ENCODE data around the gene MED13.
"Not testable (repeated sequence)": the region's sequence is repeated elsewhere in the genome, so short reads cannot be mapped to it uniquely, and the experiment has no call there.

The MED13 gene

GRCh38 chr17:62043140-62043539, 21.9 kb downstream of the MED13 start:
- Mint-ChIP-seq H3K9me3 (no peaks in the 10 kb centered on the region), H3K27ac (ENCODE audit: low read depth) (peak overlapping the region; percentile 86), H3K36me3 (ENCODE audit: insufficient read depth) (peaks cover 42% of the 10 kb centered on the region), H3K4me3 (no peak overlapping the region), H3K4me1 (peaks cover 60% of the 10 kb centered on the region), H3K27me3 (no peaks in the 10 kb centered on the region)
- ATAC-seq (replicated peaks; ENCODE audit: extremely low read depth, poor library complexity, severe bottlenecking) (no peak), DNase-seq (ENCODE audit: low spot score in 2 of 2) (no peak)

- Mint-ChIP-seq H3K4me1 (peaks cover 46% of the 10 kb centered on the region), H3K9me3 (no peaks in the 10 kb centered on the region), H3K36me3 (ENCODE audit: insufficient read depth) (peaks cover 43% of the 10 kb centered on the region), H3K4me3 (no peak overlapping the region), H3K27me3 (no peaks in the 10 kb centered on the region), H3K27ac (ENCODE audit: low read depth) (no peak overlapping the region)
- DNase-seq (ENCODE audit: low spot score in 2 of 2) (no peak), ATAC-seq (replicated peaks; ENCODE audit: extremely low read depth, poor library complexity, severe bottlenecking) (no peak)
These were observed 26.8 kb downstream of the MED13 start for GRCh38 chr17:62038248-62038647.

- Mint-ChIP-seq H3K4me3 (no peak overlapping the region), H3K27me3 (no peaks in the 10 kb centered on the region), H3K4me1 (peaks cover 10% of the 10 kb centered on the region), H3K27ac (ENCODE audit: low read depth) (no peak overlapping the region), H3K9me3 (no peaks in the 10 kb centered on the region), H3K36me3 (ENCODE audit: insufficient read depth) (peaks cover 57% of the 10 kb centered on the region)
- ATAC-seq (replicated peaks; ENCODE audit: extremely low read depth, poor library complexity, severe bottlenecking) = no peak
- DNase-seq (ENCODE audit: low spot score in 2 of 2) = no peak
These were observed 31.8 kb downstream of the MED13 start for GRCh38 chr17:62033317-62033716.

GRCh38 chr17:62032480-62032879, 32.6 kb downstream of the MED13 start:
- H3K27ac Mint-ChIP-seq (ENCODE audit: low read depth) = no peak overlapping the region
- H3K9me3 Mint-ChIP-seq = no peaks in the 10 kb centered on the region
- H3K36me3 Mint-ChIP-seq (ENCODE audit: insufficient read depth) = peaks cover 64% of the 10 kb centered on the region
- no peak overlapping the region for H3K4me3 Mint-ChIP-seq
- ATAC-seq (replicated peaks; ENCODE audit: extremely low read depth, poor library complexity, severe bottlenecking) (no peak), DNase-seq (ENCODE audit: low spot score in 2 of 2) (no peak)
- no peaks in the 10 kb centered on the region for H3K27me3 Mint-ChIP-seq
- peaks cover 17% of the 10 kb centered on the region for H3K4me1 Mint-ChIP-seq

GRCh38 chr17:62030264-62030663, 34.8 kb downstream of the MED13 start:
- Mint-ChIP-seq H3K9me3 (no peaks in the 10 kb centered on the region), H3K4me3 (no peak overlapping the region), H3K4me1 (peaks cover 35% of the 10 kb centered on the region), H3K36me3 (ENCODE audit: insufficient read depth) (peaks cover 81% of the 10 kb centered on the region), H3K27me3 (no peaks in the 10 kb centered on the region), H3K27ac (ENCODE audit: low read depth) (peak overlapping the region; percentile 44)
- DNase-seq (ENCODE audit: low spot score in 2 of 2) = no peak
- no peak for ATAC-seq (replicated peaks; ENCODE audit: extremely low read depth, poor library complexity, severe bottlenecking)

- Mint-ChIP-seq H3K4me1 (peaks cover 38% of the 10 kb centered on the region), H3K36me3 (ENCODE audit: insufficient read depth) (peaks cover 70% of the 10 kb centered on the region), H3K4me3 (no peak overlapping the region), H3K9me3 (no peaks in the 10 kb centered on the region), H3K27ac (ENCODE audit: low read depth) (no peak overlapping the region), H3K27me3 (no peaks in the 10 kb centered on the region)
- no peak for DNase-seq (ENCODE audit: low spot score in 2 of 2)
- no peak for ATAC-seq (replicated peaks; ENCODE audit: extremely low read depth, poor library complexity, severe bottlenecking)
These were observed 40.2 kb downstream of the MED13 start for GRCh38 chr17:62024866-62025265.

- no peaks in the 10 kb centered on the region for H3K27me3 Mint-ChIP-seq
- peaks cover 11% of the 10 kb centered on the region for H3K4me1 Mint-ChIP-seq
- H3K27ac Mint-ChIP-seq (ENCODE audit: low read depth) = no peak overlapping the region
- H3K36me3 Mint-ChIP-seq (ENCODE audit: insufficient read depth) = peaks cover 29% of the 10 kb centered on the region
- no peak overlapping the region for H3K4me3 Mint-ChIP-seq
- DNase-seq (ENCODE audit: low spot score in 2 of 2) (no peak), ATAC-seq (replicated peaks; ENCODE audit: extremely low read depth, poor library complexity, severe bottlenecking) (no peak)
- H3K9me3 Mint-ChIP-seq = no peaks in the 10 kb centered on the region
These were observed 47.2 kb downstream of the MED13 start for GRCh38 chr17:62017912-62018311.

- Mint-ChIP-seq H3K36me3 (ENCODE audit: insufficient read depth) (peaks cover 30% of the 10 kb centered on the region), H3K4me3 (no peak overlapping the region), H3K27me3 (no peaks in the 10 kb centered on the region), H3K4me1 (peaks cover 6% of the 10 kb centered on the region), H3K27ac (ENCODE audit: low read depth) (no peak overlapping the region), H3K9me3 (no peaks in the 10 kb centered on the region)
- ATAC-seq (replicated peaks; ENCODE audit: extremely low read depth, poor library complexity, severe bottlenecking) (no peak), DNase-seq (ENCODE audit: low spot score in 2 of 2) (no peak)
These were observed 47.6 kb downstream of the MED13 start for GRCh38 chr17:62017496-62017895.

- H3K36me3 Mint-ChIP-seq (ENCODE audit: insufficient read depth) = peaks cover 43% of the 10 kb centered on the region
- H3K4me3 Mint-ChIP-seq = no peak overlapping the region
- ATAC-seq (replicated peaks; ENCODE audit: extremely low read depth, poor library complexity, severe bottlenecking) = no peak
- no peak overlapping the region for H3K27ac Mint-ChIP-seq (ENCODE audit: low read depth)
- DNase-seq (ENCODE audit: low spot score in 2 of 2) = no peak
- no peaks in the 10 kb centered on the region for H3K27me3 Mint-ChIP-seq
- H3K4me1 Mint-ChIP-seq = peaks cover 5% of the 10 kb centered on the region
- no peaks in the 10 kb centered on the region for H3K9me3 Mint-ChIP-seq
These were observed 50.6 kb downstream of the MED13 start for GRCh38 chr17:62014526-62014925.

- no peak overlapping the region for H3K27ac Mint-ChIP-seq (ENCODE audit: low read depth)
- H3K27me3 Mint-ChIP-seq = no peaks in the 10 kb centered on the region
- ATAC-seq (replicated peaks; ENCODE audit: extremely low read depth, poor library complexity, severe bottlenecking) (no peak), DNase-seq (ENCODE audit: low spot score in 2 of 2) (no peak)
- peaks cover 26% of the 10 kb centered on the region for H3K4me1 Mint-ChIP-seq
- H3K4me3 Mint-ChIP-seq = no peak overlapping the region
- H3K36me3 Mint-ChIP-seq (ENCODE audit: insufficient read depth) = peaks cover 59% of the 10 kb centered on the region
- no peaks in the 10 kb centered on the region for H3K9me3 Mint-ChIP-seq
These were observed 55.9 kb downstream of the MED13 start for GRCh38 chr17:62009220-62009619.

- H3K27ac Mint-ChIP-seq (ENCODE audit: low read depth) = peak overlapping the region; percentile 13
- H3K4me3 Mint-ChIP-seq = no peak overlapping the region
- no peak for DNase-seq (ENCODE audit: low spot score in 2 of 2)
- H3K4me1 Mint-ChIP-seq = peaks cover 35% of the 10 kb centered on the region
- no peaks in the 10 kb centered on the region for H3K9me3 Mint-ChIP-seq
- no peaks in the 10 kb centered on the region for H3K27me3 Mint-ChIP-seq
- ATAC-seq (replicated peaks; ENCODE audit: extremely low read depth, poor library complexity, severe bottlenecking) = no peak
- H3K36me3 Mint-ChIP-seq (ENCODE audit: insufficient read depth) = peaks cover 60% of the 10 kb centered on the region
These were observed 56.8 kb downstream of the MED13 start for GRCh38 chr17:62008294-62008693.

GRCh38 chr17:62004388-62004787, 60.7 kb downstream of the MED13 start:
- no peak for ATAC-seq (replicated peaks; ENCODE audit: extremely low read depth, poor library complexity, severe bottlenecking)
- Mint-ChIP-seq H3K27me3 (no peaks in the 10 kb centered on the region), H3K9me3 (no peaks in the 10 kb centered on the region), H3K4me3 (no peak overlapping the region), H3K36me3 (ENCODE audit: insufficient read depth) (peaks cover 32% of the 10 kb centered on the region), H3K4me1 (peaks cover 49% of the 10 kb centered on the region), H3K27ac (ENCODE audit: low read depth) (peak overlapping the region; percentile 22)
- DNase-seq (ENCODE audit: low spot score in 2 of 2) = no peak

- H3K4me3 Mint-ChIP-seq; H3K27me3 Mint-ChIP-seq; H3K27ac Mint-ChIP-seq (ENCODE audit: low read depth); DNase-seq (ENCODE audit: low spot score in 2 of 2); ATAC-seq (replicated peaks; ENCODE audit: extremely low read depth, poor library complexity, severe bottlenecking); H3K9me3 Mint-ChIP-seq: not testable (repeated sequence)
- Mint-ChIP-seq H3K4me1 (peaks cover 40% of the 10 kb centered on the region), H3K36me3 (ENCODE audit: insufficient read depth) (peaks cover 25% of the 10 kb centered on the region)
These were observed 61.9 kb downstream of the MED13 start for GRCh38 chr17:62003141-62003540.

- Mint-ChIP-seq H3K4me1 (peaks cover 45% of the 10 kb centered on the region), H3K36me3 (ENCODE audit: insufficient read depth) (peaks cover 15% of the 10 kb centered on the region), H3K9me3 (no peaks in the 10 kb centered on the region), H3K27ac (ENCODE audit: low read depth) (peak overlapping the region; percentile 16), H3K4me3 (no peak overlapping the region), H3K27me3 (no peaks in the 10 kb centered on the region)
- DNase-seq (ENCODE audit: low spot score in 2 of 2) (no peak), ATAC-seq (replicated peaks; ENCODE audit: extremely low read depth, poor library complexity, severe bottlenecking) (no peak)
These were observed 64.0 kb downstream of the MED13 start for GRCh38 chr17:62001105-62001504.

All from central memory CD8-positive, alpha-beta T cell (primary cell).